Gastrocnemius medialis (tissue), 4 donors: ENCODE results near the gene ATAT1.

Source experiments
- CTCF ChIP-seq, 5 experiments: fragments of 450-650 bp in 3 of 5; fragments of 200-600 bp in 2 of 5; sonication (generic) in 2 of 5; IDR thresholded peaks in 4 of 5; conservative IDR thresholded peaks in 1 of 5; 1 replicate in 4 of 5; 2 replicates in 1 of 5; pipeline ENCODE4 v1.5.1; 2016 to 2019; ENCODE audit warnings: antibody characterized with exemption in 5 of 5, mild to moderate bottlenecking in 3 of 5, moderate library complexity in 3 of 5
- POLR2A ChIP-seq, 2 donors: fragments of 450-650 bp; IDR thresholded peaks; one replicate each; pipeline ENCODE4 v1.6.1; 2017; ENCODE audit warnings: antibody characterized with exemption in 2 of 2, mild to moderate bottlenecking in 2 of 2, moderate library complexity in 2 of 2

GRCh38 chr6:30657454-30657853 lies 30.8 kb downstream of the ATAT1 start:
- TF ChIP-seq CTCF (IDR thresholded peaks at IDR 0.05 in 4 of 5, conservative IDR thresholded peaks at IDR 0.05 in 1 of 5) (no peak), POLR2A (IDR thresholded peaks at IDR 0.05) (no peak)
